ENCODE data around the gene NUP85. TPM values are rescaled to one million over a fixed set of nuclear protein-coding genes. Genes with fewer than 3 reads are reported as not detected.

The NUP85 gene
- total and polyA plus RNA-seq, 2 donors (not counting 3 experiments of a cell fraction or from before 2014, with no cell fraction given): 105 to 120 TPM

DNA sequence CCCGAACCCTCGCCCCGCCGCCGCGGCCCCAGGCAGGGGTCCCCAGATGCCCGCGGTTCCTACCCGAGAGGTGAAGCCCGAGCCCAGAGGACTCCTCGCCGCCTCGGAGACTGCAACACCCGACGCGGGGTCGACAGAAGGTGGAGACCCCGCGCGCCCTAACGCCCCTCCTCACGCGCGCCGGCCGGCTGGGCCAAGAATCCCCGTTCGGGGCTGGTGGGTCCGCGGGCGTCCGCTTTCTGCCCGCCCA, 23.2 kb upstream of the NUP85 start:
- dilution Hi-C loops (cut with MboI; ENCODE audit: extremely low pct_ligation_motif_present, low sequenced_read_pairs): no loop called here
- Histone ChIP-seq H3K27ac (ENCODE audit: insufficient read depth, low read depth, low read length) (peak overlapping the region; percentile 85), H2AFZ (ENCODE audit: low read depth, low read length) (no peak overlapping the region), H3K4me2 (ENCODE audit: insufficient read depth, low read length) (peak overlapping the region; percentile 99), H3K4me3 (replicated peaks in 1 of 3; ENCODE audit: insufficient read depth in 1 of 3, low read depth in 1 of 3, low read length in 3 of 3) (peak overlapping the region; percentile 69 to 95 (median 88)), H3K9ac (replicated peaks; ENCODE audit: extremely low read depth, insufficient read depth, low read length) (peak overlapping the region; percentile 96), H3K9me3 (replicated peaks; ENCODE audit: control insufficient read depth, insufficient read depth, low read length) (no peaks in the 10 kb centered on the region), H3K4me1 (ENCODE audit: control insufficient read depth, extremely low read depth, insufficient read depth, low read length) (peaks cover 10% of the 10 kb centered on the region), H3K27me3 (ENCODE audit: control insufficient read depth in 2 of 2, insufficient read depth in 2 of 2, low read length in 2 of 2) (no peaks in the 10 kb centered on the region), H3K79me2 (ENCODE audit: control insufficient read depth, insufficient read depth, low read length) (peaks cover 51% of the 10 kb centered on the region), H3K36me3 (ENCODE audit: control insufficient read depth in 2 of 2, extremely low read depth in 1 of 2, insufficient read depth in 2 of 2, low read length in 2 of 2) (peaks cover 5 to 6% of the 10 kb centered on the region in 2 experiments), H3K9me1 (replicated peaks; ENCODE audit: control insufficient read depth, extremely low read depth, insufficient read depth, low read length) (no peaks in the 10 kb centered on the region), H4K20me1 (replicated peaks; ENCODE audit: control insufficient read depth, extremely low read depth, insufficient read depth, low read length) (peaks cover 5% of the 10 kb centered on the region)
- ChIA-PET POLR2A (no interaction called here), CTCF (interaction anchor here (1.4 kb wide), 1 partner anchor 8 kb away, joined by 3 read pairs; no protein-coding TSS in a partner anchor)
- intact Hi-C loops (cut with micrococcal nuclease): loop anchor here (2.0 to 5.0 kb wide), 3 partner anchors 51 to 135 kb away; partner anchors contain the start of genes ARMC7, ATP5PD, KCTD2 and NT5C
- TF ChIP-seq POLR2AphosphoS5 (IDR thresholded peaks at IDR 0.05; ENCODE audit: insufficient read depth, low read depth, low read length) (no peak), EZH2 (IDR thresholded peaks at IDR 0.05; ENCODE audit: borderline replicate concordance, low read depth, low read length, severe bottlenecking) (no peak), MAX (IDR thresholded peaks at IDR 0.05; ENCODE audit: insufficient read depth, insufficient read length) (no peak), JUN (IDR thresholded peaks at IDR 0.05; ENCODE audit: borderline replicate concordance, insufficient read depth, insufficient read length, low read depth) (no peak), GATA2 (IDR thresholded peaks at IDR 0.05; ENCODE audit: insufficient read depth, insufficient read length, low read depth, low read length) (no peak), CTCF (IDR thresholded peaks at IDR 0.05; ENCODE audit: extremely low read depth in 1 of 2, insufficient read depth in 1 of 2, low read depth in 1 of 2, low read length in 2 of 2) (peak in 1 of 2 donors; percentile 9), MYC (IDR thresholded peaks at IDR 0.05; ENCODE audit: low read depth, low read length) (no peak)
- DNase-seq (ENCODE audit: low read depth, low spot score): no peak
- BruUV-seq (replicated peaks): no TSS peak
- FAIRE-seq: no peak
